ENCODE data around the gene KCNJ8.

- TF ChIP-seq CREB1 (IDR thresholded peaks at IDR 0.05; ENCODE audit: low read depth) (no peak), CTCF (IDR thresholded peaks at IDR 0.05 in 2 of 3, conservative IDR thresholded peaks at IDR 0.05 in 1 of 3; ENCODE audit: control insufficient read depth in 2 of 3, extremely low read depth in 1 of 3, insufficient read depth in 1 of 3, low read depth in 3 of 3, low read length in 3 of 3) (no peak), SMC3 (IDR thresholded peaks at IDR 0.05; ENCODE audit: borderline replicate concordance, low read length) (no peak), RAD21 (IDR thresholded peaks at IDR 0.05; ENCODE audit: insufficient read depth, low read depth, low read length) (no peak)
Measured at GRCh38 chr12:21818627-21819026, 44.1 kb upstream of the KCNJ8 start.
